ENCODE measurements around the gene ZNF514.
A peak's percentile ranks its signal among the peaks of the same experiment; 100 is the strongest.
"Not testable (repeated sequence)": the region's sequence is repeated elsewhere in the genome, so short reads cannot be mapped to it uniquely, and the experiment has no call there.

The ZNF514 gene

DNA sequence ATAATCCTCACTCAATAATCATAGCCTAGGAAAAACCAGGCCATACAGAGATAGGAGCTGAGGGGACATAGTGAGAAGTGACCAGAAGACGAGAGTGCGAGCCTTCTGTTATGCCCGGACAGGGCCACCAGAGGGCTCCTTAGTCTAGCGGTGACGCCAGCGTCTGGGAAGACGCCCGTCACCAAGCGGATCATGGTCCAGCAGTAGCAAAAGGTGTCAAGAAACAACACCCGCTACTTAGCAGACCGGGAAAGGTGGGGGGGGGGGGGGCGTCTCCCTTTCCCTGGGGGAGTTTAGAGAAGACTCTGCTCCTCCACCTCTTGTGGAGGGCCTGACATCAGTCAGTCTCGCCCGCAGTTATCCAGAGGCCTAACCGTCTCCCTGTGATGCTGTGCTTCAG is 33.3 kb upstream of the ZNF514 start:
- POLR2A ChIA-PET (ENCODE audit: low non-redundant PET); H3K27ac ChIP-seq; DNase-seq (ENCODE audit: low spot score): not testable (repeated sequence)
- CTCF ChIA-PET, result interaction anchor here (0.7 kb wide), 1 partner anchor 15 kb away, joined by 4 read pairs; no protein-coding TSS in a partner anchor
- TF ChIP-seq, protein P1, sequence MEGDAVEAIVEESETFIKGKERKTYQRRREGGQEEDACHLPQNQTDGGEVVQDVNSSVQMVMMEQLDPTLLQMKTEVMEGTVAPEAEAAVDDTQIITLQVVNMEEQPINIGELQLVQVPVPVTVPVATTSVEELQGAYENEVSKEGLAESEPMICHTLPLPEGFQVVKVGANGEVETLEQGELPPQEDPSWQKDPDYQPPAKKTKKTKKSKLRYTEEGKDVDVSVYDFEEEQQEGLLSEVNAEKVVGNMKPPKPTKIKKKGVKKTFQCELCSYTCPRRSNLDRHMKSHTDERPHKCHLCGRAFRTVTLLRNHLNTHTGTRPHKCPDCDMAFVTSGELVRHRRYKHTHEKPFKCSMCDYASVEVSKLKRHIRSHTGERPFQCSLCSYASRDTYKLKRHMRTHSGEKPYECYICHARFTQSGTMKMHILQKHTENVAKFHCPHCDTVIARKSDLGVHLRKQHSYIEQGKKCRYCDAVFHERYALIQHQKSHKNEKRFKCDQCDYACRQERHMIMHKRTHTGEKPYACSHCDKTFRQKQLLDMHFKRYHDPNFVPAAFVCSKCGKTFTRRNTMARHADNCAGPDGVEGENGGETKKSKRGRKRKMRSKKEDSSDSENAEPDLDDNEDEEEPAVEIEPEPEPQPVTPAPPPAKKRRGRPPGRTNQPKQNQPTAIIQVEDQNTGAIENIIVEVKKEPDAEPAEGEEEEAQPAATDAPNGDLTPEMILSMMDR (conservative IDR thresholded peaks at IDR 0.05; ENCODE audit: low read depth), result peak; percentile 66

DNA sequence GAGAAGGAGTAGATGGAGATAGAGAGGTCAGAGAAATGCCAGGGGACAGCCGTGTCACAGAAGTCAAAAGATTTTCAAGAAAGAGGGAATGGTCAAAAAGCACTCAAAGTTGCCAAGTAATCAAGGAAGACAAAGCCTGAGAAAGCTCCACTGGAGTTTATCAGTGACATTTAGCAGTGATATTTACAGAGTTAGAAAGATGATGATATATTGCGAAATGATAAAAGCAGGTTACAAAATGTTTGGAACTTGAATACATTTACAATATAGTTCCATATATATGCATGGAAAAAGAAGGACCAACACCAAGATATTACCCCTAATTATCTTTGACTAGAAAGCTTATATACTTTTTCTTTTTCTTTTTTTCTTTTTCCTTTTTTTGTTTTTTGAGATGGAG is 26.3 kb upstream of the ZNF514 start:
- TF ChIP-seq, protein P1 (conservative IDR thresholded peaks at IDR 0.05; ENCODE audit: low read depth), result no peak
- ChIA-PET POLR2A (ENCODE audit: low non-redundant PET) (interaction anchor here (0.6 kb wide), 1 partner anchor 10 kb away, joined by 3 read pairs; no protein-coding TSS in a partner anchor), CTCF (interaction anchor here (1.0 kb wide), 1 partner anchor 90 kb away, joined by 4 read pairs; no protein-coding TSS in a partner anchor)
- no peak for DNase-seq (ENCODE audit: low spot score)
- H3K27ac ChIP-seq, result no peak overlapping the region

GRCh38 chr2:95185197-95185596 is 25.5 kb upstream of the ZNF514 start:
- CTCF ChIA-PET, result interaction anchor here (0.9 to 1.0 kb wide), 2 partner anchors 22 to 89 kb away, joined by 4 read pairs; partner anchors contain the start of gene ZNF892
- POLR2A ChIA-PET (ENCODE audit: low non-redundant PET), result no interaction called here
- H3K27ac ChIP-seq, result no peak overlapping the region
- TF ChIP-seq, protein P1 (conservative IDR thresholded peaks at IDR 0.05; ENCODE audit: low read depth), result no peak
- no peak for DNase-seq (ENCODE audit: low spot score)

DNA sequence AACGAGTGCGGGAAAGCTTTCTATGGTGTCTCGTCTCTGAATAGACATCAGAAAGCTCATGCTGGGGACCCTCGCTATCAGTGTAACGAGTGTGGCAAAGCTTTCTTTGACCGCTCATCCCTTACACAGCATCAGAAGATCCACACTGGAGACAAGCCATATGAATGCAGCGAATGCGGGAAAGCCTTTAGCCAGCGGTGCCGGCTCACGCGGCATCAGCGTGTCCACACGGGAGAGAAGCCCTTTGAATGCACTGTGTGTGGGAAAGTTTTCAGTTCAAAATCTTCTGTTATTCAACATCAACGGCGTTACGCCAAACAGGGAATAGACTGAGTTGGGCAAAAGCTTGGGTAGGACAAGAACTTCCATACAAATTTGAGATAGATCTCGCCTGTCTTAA is 22.1 kb upstream of the ZNF514 start:
- H3K27ac ChIP-seq, result no peak overlapping the region
- no peak for DNase-seq (ENCODE audit: low spot score)
- TF ChIP-seq, protein P1 (conservative IDR thresholded peaks at IDR 0.05; ENCODE audit: low read depth), result no peak
- POLR2A ChIA-PET (ENCODE audit: low non-redundant PET), result no interaction called here
- CTCF ChIA-PET, result no interaction called here

GRCh38 chr2:95179451-95179850 is 19.8 kb upstream of the ZNF514 start:
- TF ChIP-seq, protein P1 (conservative IDR thresholded peaks at IDR 0.05; ENCODE audit: low read depth), result no peak
- ChIA-PET CTCF (no interaction called here), POLR2A (ENCODE audit: low non-redundant PET) (no interaction called here)
- H3K27ac ChIP-seq, result no peak overlapping the region
- DNase-seq (ENCODE audit: low spot score), result no peak

DNA sequence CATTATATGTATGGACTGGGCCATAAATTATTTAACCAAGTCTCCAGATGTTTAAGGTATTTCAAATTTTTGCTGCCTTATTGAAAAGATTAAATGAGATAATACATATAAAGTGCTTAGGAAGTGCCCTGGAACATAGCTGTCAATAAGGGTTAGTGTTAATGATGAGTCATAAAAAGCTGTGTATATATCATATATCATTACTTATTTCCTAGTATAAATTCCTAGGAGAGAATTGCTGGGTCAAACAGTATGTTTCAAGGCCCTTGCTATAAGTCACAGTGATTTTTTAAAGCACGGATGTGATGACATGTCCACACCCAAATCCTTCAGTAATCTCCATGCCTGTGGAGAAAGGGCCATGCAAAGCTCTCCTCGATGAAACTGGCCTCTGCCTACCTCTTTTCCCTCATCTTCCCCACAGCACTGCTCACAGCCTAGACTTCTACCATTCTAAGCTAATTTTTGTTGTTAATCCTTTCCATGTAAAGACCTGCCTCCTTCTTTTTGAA is 14.4 kb upstream of the ZNF514 start:
- H3K27ac ChIP-seq, result no peak overlapping the region
- CTCF ChIA-PET, result no interaction called here
- POLR2A ChIA-PET (ENCODE audit: low non-redundant PET), result no interaction called here
- no peak for DNase-seq (ENCODE audit: low spot score)
- TF ChIP-seq, protein P1 (conservative IDR thresholded peaks at IDR 0.05; ENCODE audit: low read depth), result no peak
